Neural progenitor cell (in vitro differentiated cells): ENCODE results near the gene JCAD.

ENCODE experiments used
- CTCF ChIP-seq: fragments of 200-600 bp; sonication (generic); IDR thresholded peaks from 2 replicates; pipeline ENCODE4 v1.5.1; 2017; ENCODE audit warnings: antibody characterized with exemption, mild to moderate bottlenecking
- EZH2 ChIP-seq: fragments of 200-600 bp; sonication (generic); IDR thresholded peaks from 2 replicates; pipeline ENCODE4 v1.6.1; 2017; ENCODE audit warnings: antibody characterized with exemption, mild to moderate bottlenecking, moderate library complexity

- TF ChIP-seq EZH2 (no peak), CTCF (no peak)
Measured at GRCh38 chr10:29980084-29980483, 79.3 kb downstream of the JCAD start.
